Endodermal cell (in vitro differentiated cells): ENCODE results near the gene FLRT2. TPM values are rescaled to one million over a fixed set of nuclear protein-coding genes. Genes with fewer than 3 reads are reported as not detected.

Source experiments
- DNase-seq: peaks from one replicate; pipeline ENCODE4 v3.0.0-alpha.2; 2017
- H3K27ac ChIP-seq: 2 replicates; pipeline ENCODE4 v1.5.1; 2013; ENCODE audit warnings: mild to moderate bottlenecking, low read depth, low read length, moderate library complexity
- H3K27me3 ChIP-seq: 2 replicates; pipeline ENCODE4 v1.6.1; 2013; ENCODE audit warnings: mild to moderate bottlenecking, low read length, moderate library complexity; ENCODE audit not compliant: insufficient read depth, control insufficient read depth, poor library complexity, severe bottlenecking
- H3K36me3 ChIP-seq: 2 replicates; pipeline ENCODE4 v1.7.0; 2013; ENCODE audit warnings: mild to moderate bottlenecking, low read length, moderate library complexity; ENCODE audit not compliant: control insufficient read depth, insufficient read depth
- H3K4me1 ChIP-seq: one replicate; pipeline ENCODE4 v1.7.0; 2013; ENCODE audit warnings: low read length; ENCODE audit not compliant: control insufficient read depth, insufficient read depth
- H3K4me3 ChIP-seq: 2 replicates; pipeline ENCODE4 v1.5.1; 2013; ENCODE audit warnings: mild to moderate bottlenecking, low read length, moderate library complexity
- H3K9ac ChIP-seq: 2 replicates; pipeline ENCODE4 v1.6.1; 2013; ENCODE audit warnings: mild to moderate bottlenecking, low read length, moderate library complexity; ENCODE audit not compliant: poor library complexity, severe bottlenecking; ENCODE audit errors: extremely low read depth
- H3K9me3 ChIP-seq: 2 replicates; pipeline ENCODE4 v1.6.1; 2013; ENCODE audit warnings: mild to moderate bottlenecking, low read length, moderate library complexity; ENCODE audit not compliant: control insufficient read depth
- H3K27ac Mint-ChIP-seq: 2 replicates; pipeline ENCODE4 v1.8.0; 2020; ENCODE audit warnings: mixed read lengths
- H3K27me3 Mint-ChIP-seq: 2 replicates; pipeline ENCODE4 v1.8.0; 2021; ENCODE audit warnings: mild to moderate bottlenecking, mixed read lengths; ENCODE audit not compliant: insufficient read depth
- H3K36me3 Mint-ChIP-seq: 2 replicates; pipeline ENCODE4 v1.8.0; 2020; ENCODE audit warnings: low read depth, mixed read lengths
- H3K4me1 Mint-ChIP-seq: 2 replicates; pipeline ENCODE4 v1.8.0; 2020; ENCODE audit warnings: mixed read lengths
- H3K4me3 Mint-ChIP-seq: 2 replicates; pipeline ENCODE4 v1.8.0; 2020; ENCODE audit warnings: mild to moderate bottlenecking, moderate library complexity, mixed read lengths
- H3K9me3 Mint-ChIP-seq: 2 replicates; pipeline ENCODE4 v1.8.0; 2020; ENCODE audit warnings: mild to moderate bottlenecking, mixed read lengths
- WGBS, 2 experiments: methylation state at CpG; one replicate each; pipeline versions ENCODE4 v1.1.5 to v1.1.7; 2013; ENCODE audit warnings: missing lambda C conversion rate in 2 of 2, mixed read lengths in 1 of 2; ENCODE audit not compliant: insufficient coverage in 1 of 2, insufficient read length in 1 of 2; 5-methylcytosine and 5-hydroxymethylcytosine counted together
- total RNA-seq, 2 donors: library from RNA; stranded (reverse); fragmentation: NEBNext Ultra II Directional in 1 of 2; extraction: Animal tissue kit (Norgen Biotek cat#: 25700) in 1 of 2; gene quantifications; 2 replicates in 1 of 2; 3 replicates in 1 of 2; pipeline ENCODE4 v1.2.1, GENCODE V29; 2021
- TF ChIP-seq, protein P1 (sequence below): fragments of 200-600 bp; sonication (generic); conservative IDR thresholded peaks from 2 replicates; pipeline ENCODE4 v1.5.0; 2021; ENCODE audit warnings: antibody characterized with exemption, mild to moderate bottlenecking

FLRT2 gene
- total RNA-seq, 2 donors from 2014 or later = 26.8 to 36.4 TPM

DNA sequence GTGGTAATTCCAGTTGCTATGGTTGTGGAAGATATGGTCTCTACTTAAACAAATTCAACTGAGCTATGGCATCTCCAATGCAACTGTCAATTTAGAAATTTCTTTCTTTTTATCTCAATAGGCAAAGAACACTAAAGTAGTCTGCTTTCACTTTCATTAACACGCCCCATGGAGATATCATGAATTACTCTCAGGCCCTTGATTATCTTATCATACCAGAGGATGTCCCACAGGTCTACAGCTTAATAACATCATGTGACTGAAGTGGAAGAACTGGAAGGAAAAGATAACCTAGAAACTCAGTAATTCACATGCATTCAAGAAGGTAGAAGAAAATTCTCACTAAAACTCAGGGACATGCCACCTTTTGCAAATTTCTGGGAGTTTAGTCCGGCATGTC, 114.3 kb downstream of the FLRT2 start:
- H3K4me3 Mint-ChIP-seq = no peak overlapping the region
- TF ChIP-seq, protein P1, sequence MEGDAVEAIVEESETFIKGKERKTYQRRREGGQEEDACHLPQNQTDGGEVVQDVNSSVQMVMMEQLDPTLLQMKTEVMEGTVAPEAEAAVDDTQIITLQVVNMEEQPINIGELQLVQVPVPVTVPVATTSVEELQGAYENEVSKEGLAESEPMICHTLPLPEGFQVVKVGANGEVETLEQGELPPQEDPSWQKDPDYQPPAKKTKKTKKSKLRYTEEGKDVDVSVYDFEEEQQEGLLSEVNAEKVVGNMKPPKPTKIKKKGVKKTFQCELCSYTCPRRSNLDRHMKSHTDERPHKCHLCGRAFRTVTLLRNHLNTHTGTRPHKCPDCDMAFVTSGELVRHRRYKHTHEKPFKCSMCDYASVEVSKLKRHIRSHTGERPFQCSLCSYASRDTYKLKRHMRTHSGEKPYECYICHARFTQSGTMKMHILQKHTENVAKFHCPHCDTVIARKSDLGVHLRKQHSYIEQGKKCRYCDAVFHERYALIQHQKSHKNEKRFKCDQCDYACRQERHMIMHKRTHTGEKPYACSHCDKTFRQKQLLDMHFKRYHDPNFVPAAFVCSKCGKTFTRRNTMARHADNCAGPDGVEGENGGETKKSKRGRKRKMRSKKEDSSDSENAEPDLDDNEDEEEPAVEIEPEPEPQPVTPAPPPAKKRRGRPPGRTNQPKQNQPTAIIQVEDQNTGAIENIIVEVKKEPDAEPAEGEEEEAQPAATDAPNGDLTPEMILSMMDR = no peak
- H3K9ac ChIP-seq = no peak overlapping the region
- no peak for DNase-seq
- no peak overlapping the region for H3K27ac ChIP-seq
- no peaks in the 10 kb centered on the region for H3K36me3 Mint-ChIP-seq
- H3K4me3 ChIP-seq = no peak overlapping the region
- no peaks in the 10 kb centered on the region for H3K36me3 ChIP-seq
- no peaks in the 10 kb centered on the region for H3K9me3 ChIP-seq
- WGBS, 2 experiments = 84 to 86% methylated on average over 1 to 2 of the region's 2 CpGs
- no peaks in the 10 kb centered on the region for H3K4me1 ChIP-seq
- peaks cover 24% of the 10 kb centered on the region for H3K27me3 ChIP-seq
- H3K9me3 Mint-ChIP-seq = no peaks in the 10 kb centered on the region
- H3K27me3 Mint-ChIP-seq = peaks cover 8% of the 10 kb centered on the region
- peaks cover 4% of the 10 kb centered on the region for H3K4me1 Mint-ChIP-seq
- H3K27ac Mint-ChIP-seq = no peak overlapping the region

DNA sequence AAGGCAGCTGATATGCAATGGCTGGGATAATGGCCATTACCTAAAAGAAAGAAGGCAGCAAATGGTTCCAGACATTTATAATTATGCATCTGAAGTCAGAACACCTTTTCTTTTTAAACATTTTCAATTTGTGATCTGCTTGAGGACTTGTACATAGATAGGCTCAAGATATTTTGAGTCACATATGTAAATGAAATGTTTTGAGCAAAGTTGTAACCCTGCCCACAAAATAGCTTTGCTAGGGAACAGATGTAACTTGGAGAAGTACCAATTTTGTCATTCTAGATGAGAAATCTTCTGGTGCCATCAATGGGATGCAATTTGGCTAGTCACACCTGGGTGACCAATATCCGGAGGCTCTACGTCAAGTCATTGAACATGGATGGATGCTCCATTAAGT, 123.1 kb downstream of the FLRT2 start:
- WGBS, 2 experiments = 95 to 100% methylated on average over 2 of the region's 2 CpGs
- Mint-ChIP-seq H3K4me1 (no peaks in the 10 kb centered on the region), H3K9me3 (no peaks in the 10 kb centered on the region), H3K27ac (no peak overlapping the region), H3K36me3 (no peaks in the 10 kb centered on the region), H3K27me3 (no peaks in the 10 kb centered on the region), H3K4me3 (no peak overlapping the region)
- DNase-seq = no peak
- no peaks in the 10 kb centered on the region for H3K36me3 ChIP-seq
- H3K27ac ChIP-seq = no peak overlapping the region
- no peaks in the 10 kb centered on the region for H3K9me3 ChIP-seq
- H3K4me3 ChIP-seq = no peak overlapping the region
- TF ChIP-seq, protein P1 = no peak
- H3K27me3 ChIP-seq = no peaks in the 10 kb centered on the region
- no peaks in the 10 kb centered on the region for H3K4me1 ChIP-seq
- no peak overlapping the region for H3K9ac ChIP-seq

DNA sequence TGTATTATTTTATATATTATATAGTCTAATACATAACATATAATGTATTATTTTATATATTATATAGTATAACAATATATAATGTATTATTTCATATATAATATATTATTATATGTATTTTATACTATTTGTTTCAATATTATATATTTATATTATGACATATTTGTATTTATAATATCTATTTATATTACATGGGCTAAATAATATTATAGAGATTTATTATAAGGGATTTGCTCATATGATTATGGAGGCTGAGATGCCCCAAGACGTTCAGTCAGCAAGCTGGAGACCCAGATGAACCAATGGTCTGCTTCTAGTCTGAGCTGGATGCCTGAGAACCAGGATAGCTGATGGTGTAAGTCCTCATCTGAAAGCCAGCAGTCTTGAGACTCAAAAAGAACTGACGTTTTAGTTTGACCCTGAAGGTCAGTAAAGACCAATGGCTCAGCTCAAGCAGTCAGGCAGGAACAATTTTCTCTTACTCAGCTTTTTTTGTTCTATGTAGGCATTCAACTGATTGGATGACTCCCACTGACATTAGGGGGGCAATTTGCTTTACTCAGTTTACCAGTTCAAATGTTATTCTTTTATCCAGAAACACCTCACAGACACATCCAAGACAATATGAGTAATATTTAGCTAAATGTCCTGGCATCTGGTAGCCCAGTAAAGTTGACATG, 130.4 kb downstream of the FLRT2 start:
- H3K4me3 Mint-ChIP-seq = no peak overlapping the region
- WGBS, 2 experiments = 70 to 84% methylated on average over 2 of the region's 2 CpGs
- no peaks in the 10 kb centered on the region for H3K27me3 Mint-ChIP-seq
- no peak for DNase-seq
- H3K4me1 Mint-ChIP-seq = peaks cover 11% of the 10 kb centered on the region
- H3K9me3 Mint-ChIP-seq = no peaks in the 10 kb centered on the region
- H3K27ac Mint-ChIP-seq = no peak overlapping the region
- Histone ChIP-seq H3K27ac (no peak overlapping the region), H3K27me3 (no peaks in the 10 kb centered on the region), H3K4me1 (no peaks in the 10 kb centered on the region), H3K9ac (no peak overlapping the region), H3K36me3 (no peaks in the 10 kb centered on the region), H3K4me3 (no peak overlapping the region), H3K9me3 (no peaks in the 10 kb centered on the region)
- no peaks in the 10 kb centered on the region for H3K36me3 Mint-ChIP-seq
- TF ChIP-seq, protein P1 = no peak
